C4-2B (cell line): ENCODE measurements around the gene ZDHHC20.

ENCODE experiments used
- H3K27ac ChIP-seq: fragments of 450-650 bp; 2 replicates; pipeline ENCODE4 v1.5.1; 2017
- CTCF ChIP-seq: fragments of 450-650 bp; conservative IDR thresholded peaks from 2 replicates; pipeline ENCODE4 v1.5.1; 2017; ENCODE audit warnings: mild to moderate bottlenecking
- ZFX ChIP-seq: fragments of 450-650 bp; IDR thresholded peaks from 2 replicates; pipeline ENCODE4 v1.6.1; 2017

Gene ZDHHC20

GRCh38 chr13:21372530-21372929 lies 86.6 kb downstream of the ZDHHC20 start:
- H3K27ac ChIP-seq, result no peak overlapping the region
- TF ChIP-seq CTCF (no peak), ZFX (no peak)

- TF ChIP-seq ZFX, result no peak
- TF ChIP-seq CTCF, result no peak
- H3K27ac ChIP-seq, result peak overlapping the region; percentile 63; the same call in 1 of the 2 replicates
These were observed 88.1 kb downstream of the ZDHHC20 start for GRCh38 chr13:21371011-21371410.

- TF ChIP-seq CTCF, result no peak
- no peak for TF ChIP-seq ZFX
- H3K27ac ChIP-seq, result no peak overlapping the region
These were observed 93.5 kb downstream of the ZDHHC20 start for GRCh38 chr13:21365574-21365973.

GRCh38 chr13:21364916-21365315 lies 94.2 kb downstream of the ZDHHC20 start:
- TF ChIP-seq CTCF (no peak), ZFX (no peak)
- H3K27ac ChIP-seq, result no peak overlapping the region

GRCh38 chr13:21364357-21364756 lies 94.7 kb downstream of the ZDHHC20 start:
- no peak overlapping the region for H3K27ac ChIP-seq
- TF ChIP-seq CTCF, result no peak
- no peak for TF ChIP-seq ZFX

- no peak overlapping the region for H3K27ac ChIP-seq
- TF ChIP-seq ZFX (no peak), CTCF (no peak)
These were observed 96.4 kb downstream of the ZDHHC20 start for GRCh38 chr13:21362741-21363140.

GRCh38 chr13:21361706-21362105 lies 97.4 kb downstream of the ZDHHC20 start:
- H3K27ac ChIP-seq, result no peak overlapping the region
- TF ChIP-seq CTCF, result no peak
- TF ChIP-seq ZFX, result no peak
